Stimulated activated CD4-positive, alpha-beta T cell treated with anti-CD3 and anti-CD28 coated beads, Interleukin-1b, Interleukin-23, amount 100 ng/mL, for 24 hours (primary cell): ENCODE data around the gene GPR176.

Source experiments
- DNase-seq, 4 experiments: peaks; one replicate each; pipeline ENCODE4 v3.0.0-alpha.2; 2020; ENCODE audit warnings: low read depth in 4 of 4, low spot score in 1 of 4

The GPR176 gene

GRCh38 chr15:39860200-39860599 lies 59.9 kb downstream of the GPR176 start:
- no peak for DNase-seq

GRCh38 chr15:39859636-39860035 lies 60.4 kb downstream of the GPR176 start:
- no peak for DNase-seq

GRCh38 chr15:39857132-39857531 lies 62.9 kb downstream of the GPR176 start:
- DNase-seq, result no peak

- DNase-seq, result no peak
Observed at GRCh38 chr15:39856357-39856756, 63.7 kb downstream of the GPR176 start.

- no peak for DNase-seq
Observed at GRCh38 chr15:39855400-39855799, 64.7 kb downstream of the GPR176 start.

- DNase-seq, result no peak
Observed at GRCh38 chr15:39854161-39854560, 65.9 kb downstream of the GPR176 start.

- DNase-seq, result no peak
Observed at GRCh38 chr15:39852250-39852649, 67.8 kb downstream of the GPR176 start.

GRCh38 chr15:39851500-39852092 lies 68.5 kb downstream of the GPR176 start:
- no peak for DNase-seq

- DNase-seq, result no peak
Observed at GRCh38 chr15:39850436-39850835, 69.6 kb downstream of the GPR176 start.

GRCh38 chr15:39846108-39846507 lies 74.0 kb downstream of the GPR176 start:
- no peak for DNase-seq

GRCh38 chr15:39845582-39845981 lies 74.5 kb downstream of the GPR176 start:
- no peak for DNase-seq

GRCh38 chr15:39843565-39843964 lies 76.5 kb downstream of the GPR176 start:
- no peak for DNase-seq

- DNase-seq, result no peak
Observed at GRCh38 chr15:39837454-39837853, 82.6 kb downstream of the GPR176 start.

- DNase-seq, result no peak
Observed at GRCh38 chr15:39835550-39835949, 84.5 kb downstream of the GPR176 start.

GRCh38 chr15:39834256-39834655 lies 85.8 kb downstream of the GPR176 start:
- DNase-seq, result no peak

GRCh38 chr15:39833515-39833981 lies 86.5 kb downstream of the GPR176 start:
- DNase-seq, result no peak

GRCh38 chr15:39830166-39830565 lies 89.9 kb downstream of the GPR176 start:
- no peak for DNase-seq

- DNase-seq, result no peak
Observed at GRCh38 chr15:39828374-39828931, 91.6 kb downstream of the GPR176 start.

- DNase-seq, result no peak
Observed at GRCh38 chr15:39826975-39827374, 93.1 kb downstream of the GPR176 start.

- no peak for DNase-seq
Observed at GRCh38 chr15:39823634-39824033, 96.4 kb downstream of the GPR176 start.

- DNase-seq, result no peak
Observed at GRCh38 chr15:39820050-39820602, 99.9 kb downstream of the GPR176 start.

- DNase-seq, result no peak
Observed at GRCh38 chr15:39819533-39819932, 100.5 kb downstream of the GPR176 start.

GRCh38 chr15:39817892-39818291 lies 102.2 kb downstream of the GPR176 start:
- no peak for DNase-seq
